Fibroblast of the aortic adventitia (primary cell): ENCODE measurements around the gene TENM4. TPM values are rescaled to one million over a fixed set of nuclear protein-coding genes. Genes with fewer than 3 reads are reported as not detected.

Source experiments
- DNase-seq: peaks from one replicate; pipeline ENCODE4 v3.0.0-alpha.2; 2010; ENCODE audit warnings: low read depth
- H3K4me3 ChIP-seq: 2 replicates; pipeline ENCODE4 v1.5.1; 2011; ENCODE audit warnings: low read depth, mild to moderate bottlenecking, control low read depth, low read length, moderate library complexity
- total RNA-seq: library from RNA; depleted of rRNA; stranded (reverse); fragments of >200 nt; gene quantifications from 2 replicates; pipeline ENCODE4 v1.2.3, GENCODE V29; 2012; ENCODE audit warnings: low replicate concordance
- TF ChIP-seq, protein P1 (sequence below): IDR thresholded peaks from 2 replicates; pipeline ENCODE4 v1.5.1; 2011; ENCODE audit warnings: mild to moderate bottlenecking, low read length, control low read depth, inconsistent platforms; ENCODE audit not compliant: insufficient read depth

Gene TENM4
- total RNA-seq, 1 donor: 113 TPM

DNA sequence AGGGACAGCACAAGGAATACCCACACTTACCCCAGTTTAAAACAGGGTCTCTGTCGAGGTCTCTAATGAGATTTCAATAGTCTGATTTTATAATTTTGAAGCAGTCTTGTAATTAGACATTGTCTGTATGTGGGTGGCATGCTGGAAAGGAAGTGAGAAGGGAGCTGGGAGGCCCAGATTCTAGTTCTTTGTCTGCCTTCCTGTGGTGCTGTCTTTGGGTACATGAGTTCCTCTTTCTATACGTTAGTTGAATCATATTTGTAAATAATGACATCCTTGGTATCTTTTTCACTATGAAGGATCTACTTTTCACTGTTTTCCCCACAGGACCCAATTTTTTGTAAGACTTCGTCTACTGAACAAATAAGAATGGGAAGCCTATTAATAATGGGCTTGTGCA lies 42.0 kb upstream of the TENM4 start:
- TF ChIP-seq, protein P1, sequence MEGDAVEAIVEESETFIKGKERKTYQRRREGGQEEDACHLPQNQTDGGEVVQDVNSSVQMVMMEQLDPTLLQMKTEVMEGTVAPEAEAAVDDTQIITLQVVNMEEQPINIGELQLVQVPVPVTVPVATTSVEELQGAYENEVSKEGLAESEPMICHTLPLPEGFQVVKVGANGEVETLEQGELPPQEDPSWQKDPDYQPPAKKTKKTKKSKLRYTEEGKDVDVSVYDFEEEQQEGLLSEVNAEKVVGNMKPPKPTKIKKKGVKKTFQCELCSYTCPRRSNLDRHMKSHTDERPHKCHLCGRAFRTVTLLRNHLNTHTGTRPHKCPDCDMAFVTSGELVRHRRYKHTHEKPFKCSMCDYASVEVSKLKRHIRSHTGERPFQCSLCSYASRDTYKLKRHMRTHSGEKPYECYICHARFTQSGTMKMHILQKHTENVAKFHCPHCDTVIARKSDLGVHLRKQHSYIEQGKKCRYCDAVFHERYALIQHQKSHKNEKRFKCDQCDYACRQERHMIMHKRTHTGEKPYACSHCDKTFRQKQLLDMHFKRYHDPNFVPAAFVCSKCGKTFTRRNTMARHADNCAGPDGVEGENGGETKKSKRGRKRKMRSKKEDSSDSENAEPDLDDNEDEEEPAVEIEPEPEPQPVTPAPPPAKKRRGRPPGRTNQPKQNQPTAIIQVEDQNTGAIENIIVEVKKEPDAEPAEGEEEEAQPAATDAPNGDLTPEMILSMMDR: no peak
- no peak overlapping the region for H3K4me3 ChIP-seq

DNA sequence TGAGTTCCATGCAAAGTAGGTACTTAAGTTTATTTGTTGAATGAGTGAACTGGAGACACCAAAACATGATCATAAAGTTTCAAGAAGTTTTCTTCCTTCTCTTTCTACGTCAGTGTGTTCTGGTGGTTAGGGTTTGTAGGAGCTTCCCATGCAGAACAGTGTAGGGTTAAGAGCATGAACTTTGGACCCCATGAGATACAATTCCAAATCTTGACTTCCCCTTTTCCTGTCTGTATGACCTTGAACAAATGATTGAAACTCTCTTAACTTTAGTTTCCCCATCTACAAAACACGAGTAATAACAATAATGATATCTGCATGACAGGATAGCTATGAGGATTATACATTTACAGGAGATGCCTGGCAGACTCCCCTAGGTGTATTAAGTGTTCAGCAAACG lies 41.0 kb upstream of the TENM4 start:
- TF ChIP-seq, protein P1: no peak
- no peak overlapping the region for H3K4me3 ChIP-seq
- DNase-seq: no peak

More for the DNA sequence above, 42.0 kb upstream of the TENM4 start:
- no peak for DNase-seq

DNA sequence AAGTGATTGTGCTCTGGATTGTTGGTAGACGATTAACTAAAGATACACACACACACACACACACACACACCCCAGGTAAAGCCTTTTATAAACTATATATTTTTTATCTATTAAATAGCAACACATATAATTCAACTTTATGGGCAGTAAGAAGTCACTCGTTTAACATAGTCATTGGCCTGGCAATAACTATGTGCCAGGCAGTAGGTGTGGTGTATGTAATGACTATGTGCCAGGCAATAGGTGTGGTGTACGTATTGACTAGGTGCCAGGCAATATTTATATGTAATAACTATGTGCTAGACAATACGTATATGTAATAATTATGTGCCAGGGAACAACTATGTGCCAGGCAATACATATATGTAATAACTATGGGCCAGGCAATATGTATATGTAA lies 40.0 kb upstream of the TENM4 start:
- no peak for DNase-seq
- H3K4me3 ChIP-seq: no peak overlapping the region
- TF ChIP-seq, protein P1: no peak

DNA sequence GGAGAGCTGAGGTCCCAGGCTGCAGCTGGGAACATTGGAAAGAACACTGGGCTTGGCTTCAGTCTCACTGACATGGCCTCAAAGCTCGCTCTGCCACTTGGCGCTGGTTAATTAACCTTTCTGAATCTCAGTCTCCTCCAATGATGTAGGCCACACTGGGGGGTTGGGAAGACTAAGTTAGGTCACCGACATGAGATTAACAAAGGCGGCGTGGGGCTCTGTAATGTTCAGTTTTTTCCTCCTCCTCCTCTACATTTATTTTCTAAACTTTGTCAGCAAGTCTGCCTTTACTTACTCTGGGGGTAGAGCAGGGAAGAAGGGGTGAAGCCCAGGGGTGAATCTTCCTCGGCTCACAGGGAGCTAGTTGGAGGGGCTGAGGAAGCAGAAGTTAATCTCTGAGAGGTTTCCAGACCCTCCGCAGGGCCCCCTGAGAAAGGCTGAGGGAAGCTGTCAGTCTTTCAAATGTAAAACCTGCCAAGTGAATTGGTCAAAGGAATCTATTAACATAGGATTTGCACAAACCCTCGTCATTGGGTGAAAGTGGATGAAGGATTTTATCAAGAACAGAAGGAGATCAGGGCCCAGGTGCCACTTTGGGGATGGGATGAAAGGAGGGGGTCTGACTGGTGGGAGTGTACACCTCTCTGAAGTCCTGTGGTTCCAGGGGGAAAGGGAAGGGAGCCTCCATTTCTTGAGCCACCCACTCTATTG lies 32.1 kb upstream of the TENM4 start:
- TF ChIP-seq, protein P1: no peak
- no peak overlapping the region for H3K4me3 ChIP-seq
- no peak for DNase-seq

DNA sequence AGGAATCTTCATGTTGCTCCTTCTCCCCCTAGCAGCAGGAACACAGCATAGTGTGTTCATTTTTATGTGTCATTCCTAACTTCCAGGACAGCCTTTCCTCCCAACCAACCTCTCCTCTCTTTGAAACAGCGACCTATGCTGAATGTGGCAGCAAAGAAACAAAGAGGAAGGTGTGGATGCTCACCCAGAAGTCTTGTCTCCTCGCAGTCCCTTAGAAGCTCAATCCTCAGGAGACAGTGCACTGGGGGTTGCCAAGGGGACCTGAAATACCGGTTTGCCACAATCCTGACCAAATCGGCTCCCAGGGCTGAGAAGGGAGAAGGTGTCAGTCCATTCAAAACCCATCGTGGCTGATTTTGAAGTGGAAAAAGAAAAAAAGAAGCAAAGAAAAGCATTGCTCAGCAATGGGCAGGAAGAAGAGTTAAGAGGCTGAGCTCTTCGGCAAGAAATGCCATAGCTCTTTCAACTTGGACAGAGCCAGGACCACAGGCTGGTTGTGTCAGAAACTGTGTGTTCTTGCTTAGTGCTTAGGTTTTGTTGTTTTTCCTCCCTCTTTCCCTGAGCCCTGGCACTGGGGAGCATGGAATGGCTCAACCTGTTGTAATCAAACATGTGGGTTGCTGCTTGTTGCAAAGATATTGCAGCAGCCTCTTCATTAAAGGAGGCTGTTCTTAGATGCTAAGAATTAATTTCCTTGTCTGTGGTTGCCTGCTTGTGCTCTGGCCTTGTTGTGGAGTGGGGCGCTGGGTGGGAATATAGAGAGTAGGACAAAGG lies 30.4 kb upstream of the TENM4 start:
- TF ChIP-seq, protein P1: no peak
- no peak overlapping the region for H3K4me3 ChIP-seq
- DNase-seq: peak; percentile 22

DNA sequence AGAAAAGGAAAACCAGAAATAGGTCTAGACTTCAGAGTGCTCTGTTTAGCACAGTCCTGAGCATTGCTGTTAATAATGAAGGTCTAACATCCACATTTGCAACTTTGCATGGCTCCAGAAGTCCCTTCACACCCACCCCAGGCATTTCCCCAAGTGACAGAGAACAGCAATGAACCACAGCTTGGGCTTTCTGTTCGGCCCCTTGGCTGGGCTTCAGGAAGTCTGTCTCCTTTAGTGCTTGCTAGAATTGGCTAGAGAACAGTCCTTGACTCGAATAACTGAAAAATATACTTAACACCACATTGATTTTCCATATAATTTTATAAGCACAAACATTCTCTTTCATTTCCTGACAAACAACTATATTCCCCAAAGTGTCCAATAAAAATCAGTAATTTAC lies 29.3 kb upstream of the TENM4 start:
- TF ChIP-seq, protein P1: no peak
- no peak for DNase-seq
- H3K4me3 ChIP-seq: no peak overlapping the region
